ENCODE results near the gene SPEM2.

DNA sequence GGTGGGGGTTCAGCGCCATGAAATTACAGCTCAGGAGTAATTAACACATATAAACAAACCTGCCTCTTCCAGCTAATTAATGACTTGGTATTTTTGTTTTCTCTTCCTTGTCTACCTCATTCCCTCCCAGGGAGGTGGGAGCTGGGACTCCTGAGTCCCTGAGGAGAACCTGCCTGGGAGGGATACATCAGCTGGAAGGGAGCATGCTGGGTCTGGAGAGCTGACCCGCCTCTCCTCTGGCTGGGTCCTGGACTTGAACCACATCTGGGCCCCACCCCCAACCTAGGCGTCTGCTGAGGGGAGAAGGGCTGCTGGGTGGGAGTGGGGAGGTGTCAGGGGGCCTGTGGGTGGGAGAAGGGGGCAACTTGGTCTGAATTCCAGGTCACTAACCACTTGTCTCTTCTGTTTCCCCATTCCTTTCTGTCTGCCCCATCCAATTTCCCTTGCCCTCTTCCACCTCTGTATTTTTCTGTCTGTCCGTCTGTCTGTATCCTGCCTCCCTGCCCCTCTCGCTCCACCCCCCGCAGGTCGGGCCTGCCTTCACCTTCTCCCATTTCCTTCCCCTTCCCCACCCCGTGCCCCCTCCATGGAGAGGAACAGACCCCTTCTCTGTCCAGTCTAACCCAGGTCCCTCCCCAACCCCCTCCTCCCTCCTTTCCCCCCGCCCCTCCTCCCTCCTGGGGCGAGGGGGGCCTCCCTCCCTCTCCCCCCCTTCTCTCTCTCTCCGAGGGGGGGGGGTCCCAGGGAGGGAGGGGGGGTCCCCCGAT is 17.7 kb upstream of the SPEM2 start, which contains the start of gene NLGN2:
- TF ChIP-seq CTCF (IDR thresholded peaks at IDR 0.05) (no peak), POLR2A (IDR thresholded peaks at IDR 0.05) (no peak), POLR2AphosphoS5 (IDR thresholded peaks at IDR 0.05) (no peak)

All from suprapubic skin (tissue), 4 donors.